ENCODE measurements around the gene ADCY1.

The ADCY1 gene

GRCh38 chr7:45712872-45713668, 138.9 kb downstream of the ADCY1 start:
- no peak for DNase-seq (ENCODE audit: extremely low read depth, low read depth)
- no peak for TF ChIP-seq CTCF (IDR thresholded peaks at IDR 0.05; ENCODE audit: low read depth, low read length)

GRCh38 chr7:45713669-45714520, 139.7 kb downstream of the ADCY1 start:
- no peak for DNase-seq (ENCODE audit: extremely low read depth, low read depth)

GRCh38 chr7:45714521-45714820, 140.3 kb downstream of the ADCY1 start:
- DNase-seq (ENCODE audit: extremely low read depth, low read depth), result no peak
- no peak for TF ChIP-seq CTCF (IDR thresholded peaks at IDR 0.05; ENCODE audit: low read depth, low read length)

More at GRCh38 chr7:45713669-45714520, 139.7 kb downstream of the ADCY1 start:
- TF ChIP-seq CTCF (IDR thresholded peaks at IDR 0.05; ENCODE audit: low read depth, low read length), result no peak

GRCh38 chr7:45715471-45716352, 141.5 kb downstream of the ADCY1 start:
- no peak for TF ChIP-seq CTCF (IDR thresholded peaks at IDR 0.05; ENCODE audit: low read depth, low read length)
- no peak for DNase-seq (ENCODE audit: extremely low read depth, low read depth)

GRCh38 chr7:45716380-45717203, 142.4 kb downstream of the ADCY1 start:
- TF ChIP-seq CTCF (IDR thresholded peaks at IDR 0.05; ENCODE audit: low read depth, low read length), result no peak
- DNase-seq (ENCODE audit: extremely low read depth, low read depth), result no peak

- TF ChIP-seq CTCF (IDR thresholded peaks at IDR 0.05; ENCODE audit: low read depth, low read length), result no peak
- no peak for DNase-seq (ENCODE audit: extremely low read depth, low read depth)
These were observed 143.5 kb downstream of the ADCY1 start for GRCh38 chr7:45717537-45718235.

Data from AG09319 (cell line).